HCT116 (cell line): ENCODE data around the gene EIF4E1B. TPM values are rescaled to one million over a fixed set of nuclear protein-coding genes. Genes with fewer than 3 reads are reported as not detected.

Source experiments
- ATAC-seq: fragments of 200-7000 bp; cut with Tn5 transposase; 2 replicates; pipeline ENCODE4 v1.9.1; 2020; ENCODE audit warnings: mild to moderate bottlenecking, moderate library complexity
- BruUV-seq: library from RNA; stranded (reverse); fragments of 400-500 nt; replicated peaks from 2 replicates; lab custom pipeline; 2021; lab: Mats Ljungman, UMichigan
- CTCF ChIA-PET: fragments of 300-600 bp; sonication (Branson Sonifier 250); formaldehyde crosslinking; loops from one replicate; lab custom pipeline; 2021; ENCODE audit warnings: antibody characterized with exemption; lab: Charles Lee
- POLR2A ChIA-PET: fragments of 300-600, 350-600 bp; sonication (Branson Sonifier 250); formaldehyde crosslinking; loops from one replicate; lab custom pipeline; 2021; ENCODE audit warnings: antibody characterized with exemption; lab: Charles Lee
- RAD21 ChIA-PET, 2 experiments: fragments of 300-600 bp; sonication (Branson Sonifier 250); formaldehyde crosslinking; loops; one replicate each; lab custom pipeline; 2023; ENCODE audit warnings: low total read pairs in 2 of 2; ENCODE audit not compliant: uncharacterized antibody in 2 of 2, unreplicated experiment in 2 of 2, low non-redundant PET in 1 of 2; lab: Charles Lee
- DNase-seq: peaks from one replicate; pipeline ENCODE4 v3.0.0-alpha.2; 2010; ENCODE audit warnings: low read depth, low spot score
- H2AFZ ChIP-seq: fragments of 200-600 bp; shearing (Covaris generic), sonication (generic); 2 replicates; pipeline ENCODE4 v1.6.1; 2017; ENCODE audit warnings: low read depth, mixed run types, mixed read lengths, antibody characterized with exemption, low read length; ENCODE audit not compliant: poor library complexity, severe bottlenecking
- H3K27ac ChIP-seq: 2 replicates; pipeline ENCODE4 v1.5.1; 2012; ENCODE audit warnings: low read depth, low read length
- H3K27me3 ChIP-seq: fragments of 200-600 bp; sonication (generic); 2 replicates; pipeline ENCODE4 v1.6.1; 2016; ENCODE audit warnings: mixed run types, low read length, mixed read lengths; ENCODE audit not compliant: insufficient read depth
- H3K36me3 ChIP-seq, 2 experiments: fragments of 200-500 bp in 1 of 2; fragments of 200-600 bp in 1 of 2; sonication (Bioruptor generic) in 1 of 2; sonication (generic) in 1 of 2; 2 replicates each; pipeline versions ENCODE4 v1.5.1 to v1.6.1; 2014 to 2016; ENCODE audit warnings: low read length in 2 of 2, inconsistent platforms in 1 of 2, mixed read lengths in 1 of 2, mixed run types in 1 of 2; ENCODE audit not compliant: insufficient read depth in 2 of 2, control insufficient read depth in 1 of 2
- H3K4me1 ChIP-seq, 2 experiments: fragments of 200-600 bp in 1 of 2; sonication (generic) in 1 of 2; 2 replicates each; pipeline versions ENCODE4 v1.5.1 to v1.6.1; 2012 to 2017; ENCODE audit warnings: low read length in 2 of 2, inconsistent platforms in 1 of 2, mild to moderate bottlenecking in 1 of 2, mixed read lengths in 1 of 2, mixed run types in 1 of 2, moderate library complexity in 1 of 2; ENCODE audit not compliant: insufficient read depth in 2 of 2, control insufficient read depth in 1 of 2
- H3K4me2 ChIP-seq: fragments of 200-600 bp; sonication (generic); 2 replicates; pipeline ENCODE4 v1.6.1; 2017; ENCODE audit warnings: mixed run types, low read length, mixed read lengths
- H3K4me3 ChIP-seq, 2 experiments: fragments of 200-600 bp in 1 of 2; sonication (generic) in 1 of 2; replicated peaks in 1 of 2; 2 replicates each; pipeline ENCODE4 v1.5.1; 2011 to 2016; ENCODE audit warnings: low read length in 2 of 2, control low read depth in 1 of 2, low read depth in 1 of 2, mild to moderate bottlenecking in 1 of 2, mixed read lengths in 1 of 2, mixed run types in 1 of 2
- H3K79me2 ChIP-seq: fragments of 200-600 bp; sonication (generic); 2 replicates; pipeline ENCODE4 v1.6.1; 2017; ENCODE audit warnings: mild to moderate bottlenecking, mixed run types, low read length, moderate library complexity, mixed read lengths; ENCODE audit not compliant: insufficient read depth
- H3K9ac ChIP-seq: fragments of 200-600 bp; sonication (generic); 2 replicates; pipeline ENCODE4 v1.6.1; 2016; ENCODE audit warnings: low read length, mixed read lengths
- H3K9me2 ChIP-seq: fragments of 200-600 bp; sonication (generic), shearing (Covaris generic); 2 replicates; pipeline ENCODE4 v1.6.1; 2017; ENCODE audit warnings: mixed run types, mild to moderate bottlenecking, moderate library complexity; ENCODE audit not compliant: insufficient read depth
- H3K9me3 ChIP-seq, 2 experiments: fragments of 200-500 bp in 1 of 2; fragments of 200-600 bp in 1 of 2; sonication (Bioruptor generic) in 1 of 2; sonication (generic) in 1 of 2; 2 replicates each; pipeline ENCODE4 v1.6.1; 2014 to 2017; ENCODE audit warnings: low read length in 2 of 2, mixed read lengths in 2 of 2, inconsistent platforms in 1 of 2, low read depth in 1 of 2, mild to moderate bottlenecking in 1 of 2, mixed run types in 1 of 2, moderate library complexity in 1 of 2; ENCODE audit not compliant: control insufficient read depth in 1 of 2, insufficient read depth in 1 of 2
- H4K20me1 ChIP-seq: fragments of 200-600 bp; sonication (generic), shearing (Covaris generic); 2 replicates; pipeline ENCODE4 v1.6.1; 2017; ENCODE audit warnings: mixed run types, mild to moderate bottlenecking, moderate library complexity; ENCODE audit not compliant: insufficient read depth
- CEBPB ChIP-seq: IDR thresholded peaks from 2 replicates; pipeline ENCODE4 v1.6.1; 2012; ENCODE audit warnings: low read depth
- EGR1 ChIP-seq: IDR thresholded peaks from 2 replicates; pipeline ENCODE4 v1.6.1; 2012; ENCODE audit warnings: low read depth
- ELF1 ChIP-seq: IDR thresholded peaks from 2 replicates; pipeline ENCODE4 v1.6.1; 2012; ENCODE audit warnings: low read depth, borderline replicate concordance
- JUND ChIP-seq: IDR thresholded peaks from 2 replicates; pipeline ENCODE4 v1.6.1; 2012
- POLR2AphosphoS5 ChIP-seq: IDR thresholded peaks from 2 replicates; pipeline ENCODE4 v1.6.1; 2011; ENCODE audit warnings: mild to moderate bottlenecking, low read depth, low read length, moderate library complexity
- RAD21 ChIP-seq: IDR thresholded peaks from 2 replicates; pipeline ENCODE4 v1.6.1; 2012; ENCODE audit warnings: low read depth, mild to moderate bottlenecking
- SP1 ChIP-seq: IDR thresholded peaks from 2 replicates; pipeline ENCODE4 v1.6.1; 2012; ENCODE audit warnings: low read depth
- SRF ChIP-seq: IDR thresholded peaks from 2 replicates; pipeline ENCODE4 v1.6.1; 2012; ENCODE audit warnings: low read depth
- ZBTB33 ChIP-seq: IDR thresholded peaks from 2 replicates; pipeline ENCODE4 v1.6.1; 2011; ENCODE audit warnings: mild to moderate bottlenecking, low read length, moderate library complexity; ENCODE audit not compliant: insufficient replicate concordance; ENCODE audit errors: extremely low read depth
- ZNF274 ChIP-seq: fragments of 200-500 bp; sonication (Bioruptor generic); IDR thresholded peaks from 2 replicates; pipeline ENCODE4 v1.6.1; 2014; ENCODE audit warnings: mild to moderate bottlenecking, low read depth, low read length, inconsistent platforms
- intact Hi-C: fragments of 100-400 bp; cut with micrococcal nuclease; formaldehyde crosslinking; loops from 2 replicates; pipeline ENCODE4 v1.10.0; 2022
- total RNA-seq: library from RNA; stranded (reverse); gene quantifications from one replicate; pipeline ENCODE4 v1.2.1, GENCODE V29; 2021; ENCODE audit not compliant: unreplicated experiment

EIF4E1B gene
- total RNA-seq, 1 experiment from 2014 or later: 0.07 TPM

- BruUV-seq: no TSS peak
- CTCF ChIA-PET: no interaction called here
- Histone ChIP-seq H3K79me2 (peaks cover 37% of the 10 kb centered on the region), H3K27ac (no peak overlapping the region), H3K27me3 (no peaks in the 10 kb centered on the region), H3K9me3 (no peaks in the 10 kb centered on the region), H4K20me1 (no peaks in the 10 kb centered on the region), H3K36me3 (no peaks in the 10 kb centered on the region), H3K4me3 (no peak overlapping the region), H3K9me2 (no peaks in the 10 kb centered on the region), H3K4me1 (peaks cover 16 to 27% of the 10 kb centered on the region in 2 experiments; a peak in 3 of 4 replicates), H3K9ac (no peak overlapping the region), H3K4me2 (no peak overlapping the region), H2AFZ (no peak overlapping the region)
- no peak for TF ChIP-seq EGR1
- no peak for TF ChIP-seq SP1
- no peak for TF ChIP-seq POLR2AphosphoS5
- TF ChIP-seq CEBPB: no peak
- TF ChIP-seq SRF: no peak
- TF ChIP-seq ZBTB33: no peak
- TF ChIP-seq ELF1: no peak
- no peak for TF ChIP-seq JUND
- TF ChIP-seq ZNF274: no peak
- no peak for TF ChIP-seq RAD21
- DNase-seq (no peak), ATAC-seq (no peak)
- POLR2A ChIA-PET: no interaction called here
- intact Hi-C loops: no loop called here
- RAD21 ChIA-PET: no interaction called here
Observed at GRCh38 chr5:176606875-176607274, 23.6 kb upstream of the EIF4E1B start.
